ENCODE results near the gene PRR19.

- TF ChIP-seq EZH2 (IDR thresholded peaks at IDR 0.05; ENCODE audit: insufficient read depth, low read length) (no peak), CTCF (IDR thresholded peaks at IDR 0.05; ENCODE audit: insufficient read depth, low read depth, low read length) (no peak)
Measured at GRCh38 chr19:42286349-42287016, 15.4 kb upstream of the PRR19 start.
